Type B pancreatic cell (in vitro differentiated cells): ENCODE results near the gene COA1. TPM values are rescaled to one million over a fixed set of nuclear protein-coding genes. Genes with fewer than 3 reads are reported as not detected.
"Not testable (repeated sequence)": the region's sequence is repeated elsewhere in the genome, so short reads cannot be mapped to it uniquely, and the experiment has no call there.

Source experiments
- DNase-seq: peaks from one replicate; pipeline ENCODE4 v3.0.0; 2021; ENCODE audit warnings: mixed read lengths; ENCODE audit not compliant: unreplicated experiment; ENCODE audit errors: extremely low spot score
- H3K27ac Mint-ChIP-seq: 2 replicates; pipeline ENCODE4 v1.8.0; 2021; ENCODE audit warnings: mild to moderate bottlenecking, mixed read lengths
- H3K27me3 Mint-ChIP-seq: 2 replicates; pipeline ENCODE4 v1.8.0; 2021; ENCODE audit warnings: mixed read lengths
- H3K36me3 Mint-ChIP-seq: 2 replicates; pipeline ENCODE4 v1.8.0; 2021; ENCODE audit warnings: mixed read lengths
- H3K4me1 Mint-ChIP-seq: one replicate; pipeline ENCODE4 v1.8.0; 2021; ENCODE audit warnings: mixed read lengths; ENCODE audit not compliant: unreplicated experiment
- H3K4me3 Mint-ChIP-seq: 2 replicates; pipeline ENCODE4 v1.8.0; 2021; ENCODE audit warnings: mild to moderate bottlenecking, mixed read lengths
- H3K9me3 Mint-ChIP-seq: 2 replicates; pipeline ENCODE4 v1.8.0; 2021; ENCODE audit warnings: mixed read lengths
- total RNA-seq: library from RNA; stranded (reverse); gene quantifications from 2 replicates; pipeline ENCODE4 v1.2.1, GENCODE V29; 2021; ENCODE audit warnings: low replicate concordance
- TF ChIP-seq, protein P1 (sequence below): fragments of 200-600 bp; sonication (generic); conservative IDR thresholded peaks from 2 replicates; pipeline ENCODE4 v1.5.0; 2021; ENCODE audit warnings: antibody characterized with exemption, mild to moderate bottlenecking

COA1 gene
- total RNA-seq, 1 donor from 2014 or later = 75.3 TPM

DNA sequence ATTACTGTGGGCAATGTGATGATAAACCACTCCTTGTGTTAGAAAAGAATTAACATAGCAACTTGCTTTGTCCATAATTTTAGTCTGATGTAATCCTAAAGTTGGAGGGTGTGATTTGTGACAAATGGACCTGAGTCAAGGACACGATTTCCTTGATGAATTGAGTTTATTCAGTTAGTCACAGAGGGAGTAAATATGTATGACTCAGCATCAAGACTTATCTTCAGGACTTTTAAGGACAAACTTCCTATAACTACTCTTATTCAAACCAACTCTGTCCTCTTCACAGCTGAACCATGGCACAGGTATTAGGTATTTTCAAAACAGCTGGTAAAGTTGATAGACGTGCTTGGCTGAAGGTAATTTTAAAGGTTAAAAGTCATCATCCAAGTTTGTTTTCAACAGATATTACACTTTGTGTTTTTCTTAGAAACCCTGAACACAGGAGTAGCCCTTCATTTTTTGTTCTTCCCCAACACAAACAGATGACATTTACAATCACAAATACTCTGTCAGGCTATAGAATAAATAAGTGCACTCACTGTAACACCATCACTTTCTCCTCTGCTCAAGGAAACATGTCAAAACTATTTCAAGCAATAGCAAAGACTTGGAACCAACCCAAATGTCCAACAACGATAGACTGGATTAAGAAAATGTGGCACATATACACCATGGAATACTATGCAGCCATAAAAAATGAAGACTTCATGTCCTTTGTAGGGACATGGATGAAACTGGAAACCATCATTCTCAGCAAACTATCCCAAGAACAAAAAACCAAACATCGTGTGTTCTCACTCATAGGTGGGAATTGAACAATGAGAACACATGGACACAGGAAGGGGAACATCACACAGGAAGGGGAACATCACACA is 54.5 kb downstream of the COA1 start:
- DNase-seq = no peak
- no peaks in the 10 kb centered on the region for H3K27me3 Mint-ChIP-seq
- peaks cover 22% of the 10 kb centered on the region for H3K9me3 Mint-ChIP-seq
- H3K4me1 Mint-ChIP-seq = peaks cover 9% of the 10 kb centered on the region
- H3K4me3 Mint-ChIP-seq = peak overlapping the region; percentile 46
- peaks cover 28% of the 10 kb centered on the region for H3K36me3 Mint-ChIP-seq
- TF ChIP-seq, protein P1, sequence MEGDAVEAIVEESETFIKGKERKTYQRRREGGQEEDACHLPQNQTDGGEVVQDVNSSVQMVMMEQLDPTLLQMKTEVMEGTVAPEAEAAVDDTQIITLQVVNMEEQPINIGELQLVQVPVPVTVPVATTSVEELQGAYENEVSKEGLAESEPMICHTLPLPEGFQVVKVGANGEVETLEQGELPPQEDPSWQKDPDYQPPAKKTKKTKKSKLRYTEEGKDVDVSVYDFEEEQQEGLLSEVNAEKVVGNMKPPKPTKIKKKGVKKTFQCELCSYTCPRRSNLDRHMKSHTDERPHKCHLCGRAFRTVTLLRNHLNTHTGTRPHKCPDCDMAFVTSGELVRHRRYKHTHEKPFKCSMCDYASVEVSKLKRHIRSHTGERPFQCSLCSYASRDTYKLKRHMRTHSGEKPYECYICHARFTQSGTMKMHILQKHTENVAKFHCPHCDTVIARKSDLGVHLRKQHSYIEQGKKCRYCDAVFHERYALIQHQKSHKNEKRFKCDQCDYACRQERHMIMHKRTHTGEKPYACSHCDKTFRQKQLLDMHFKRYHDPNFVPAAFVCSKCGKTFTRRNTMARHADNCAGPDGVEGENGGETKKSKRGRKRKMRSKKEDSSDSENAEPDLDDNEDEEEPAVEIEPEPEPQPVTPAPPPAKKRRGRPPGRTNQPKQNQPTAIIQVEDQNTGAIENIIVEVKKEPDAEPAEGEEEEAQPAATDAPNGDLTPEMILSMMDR = no peak
- peak overlapping the region; percentile 93 for H3K27ac Mint-ChIP-seq

DNA sequence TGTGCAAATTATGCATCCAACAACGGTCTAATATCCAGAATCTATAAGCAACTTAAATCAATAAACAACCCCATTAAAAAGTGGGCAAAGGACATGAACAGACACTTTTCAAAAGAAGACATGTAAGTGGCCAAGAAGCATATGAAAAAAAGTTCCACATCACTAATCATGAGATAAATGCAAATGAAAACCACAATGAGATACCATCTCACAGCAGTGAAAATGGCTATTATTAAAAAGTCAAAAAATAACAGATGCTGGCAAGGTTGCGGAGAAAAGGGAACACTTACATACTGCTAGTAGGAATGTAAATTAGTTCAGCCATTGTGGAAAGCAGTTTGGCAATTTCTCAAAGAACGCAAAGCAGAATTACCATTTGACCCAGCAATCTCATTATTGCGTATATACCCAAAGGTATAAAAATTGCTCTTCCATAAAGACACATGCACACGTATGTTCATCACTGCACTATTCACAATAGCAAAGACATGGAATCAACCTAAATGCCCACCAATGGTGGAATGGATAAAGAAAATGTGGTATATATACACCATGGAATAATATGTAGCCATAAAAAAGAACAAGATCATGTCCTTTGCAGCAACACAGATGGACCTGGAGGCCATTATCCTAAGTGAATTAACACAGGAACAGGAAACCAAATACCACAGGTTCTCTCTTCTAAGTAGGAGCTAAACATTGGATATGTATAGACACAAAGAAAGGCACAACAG is 55.9 kb downstream of the COA1 start:
- H3K4me3 Mint-ChIP-seq, H3K27me3 Mint-ChIP-seq, DNase-seq, H3K4me1 Mint-ChIP-seq: not testable (repeated sequence)
- Mint-ChIP-seq H3K27ac (peak overlapping the region; percentile 93), H3K36me3 (peaks cover 34% of the 10 kb centered on the region), H3K9me3 (peaks cover 26% of the 10 kb centered on the region)

DNA sequence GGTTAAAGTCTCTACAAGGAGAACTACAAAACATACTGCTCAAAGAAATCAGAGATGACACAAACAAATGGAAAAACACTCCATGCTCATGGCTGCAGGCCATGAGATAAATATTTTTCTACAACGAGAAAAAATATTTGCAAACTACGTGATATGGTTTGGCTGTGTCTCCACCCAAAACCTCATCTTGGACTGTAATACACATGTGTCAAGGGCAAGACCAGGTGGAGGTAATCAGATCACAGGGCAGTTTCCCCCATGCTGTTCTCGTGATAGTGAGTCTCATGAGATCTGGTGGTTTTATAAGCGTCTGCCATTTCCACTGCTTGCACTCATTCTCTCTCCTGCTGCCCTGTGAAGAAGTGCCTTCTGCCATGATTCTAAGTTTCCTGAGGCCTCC is 57.8 kb downstream of the COA1 start:
- Mint-ChIP-seq H3K9me3 (peaks cover 26% of the 10 kb centered on the region), H3K36me3 (peaks cover 35% of the 10 kb centered on the region), H3K27me3 (no peaks in the 10 kb centered on the region), H3K27ac (no peak overlapping the region), H3K4me3 (no peak overlapping the region), H3K4me1 (peaks cover 9% of the 10 kb centered on the region)
- TF ChIP-seq, protein P1 = no peak
- DNase-seq = no peak

DNA sequence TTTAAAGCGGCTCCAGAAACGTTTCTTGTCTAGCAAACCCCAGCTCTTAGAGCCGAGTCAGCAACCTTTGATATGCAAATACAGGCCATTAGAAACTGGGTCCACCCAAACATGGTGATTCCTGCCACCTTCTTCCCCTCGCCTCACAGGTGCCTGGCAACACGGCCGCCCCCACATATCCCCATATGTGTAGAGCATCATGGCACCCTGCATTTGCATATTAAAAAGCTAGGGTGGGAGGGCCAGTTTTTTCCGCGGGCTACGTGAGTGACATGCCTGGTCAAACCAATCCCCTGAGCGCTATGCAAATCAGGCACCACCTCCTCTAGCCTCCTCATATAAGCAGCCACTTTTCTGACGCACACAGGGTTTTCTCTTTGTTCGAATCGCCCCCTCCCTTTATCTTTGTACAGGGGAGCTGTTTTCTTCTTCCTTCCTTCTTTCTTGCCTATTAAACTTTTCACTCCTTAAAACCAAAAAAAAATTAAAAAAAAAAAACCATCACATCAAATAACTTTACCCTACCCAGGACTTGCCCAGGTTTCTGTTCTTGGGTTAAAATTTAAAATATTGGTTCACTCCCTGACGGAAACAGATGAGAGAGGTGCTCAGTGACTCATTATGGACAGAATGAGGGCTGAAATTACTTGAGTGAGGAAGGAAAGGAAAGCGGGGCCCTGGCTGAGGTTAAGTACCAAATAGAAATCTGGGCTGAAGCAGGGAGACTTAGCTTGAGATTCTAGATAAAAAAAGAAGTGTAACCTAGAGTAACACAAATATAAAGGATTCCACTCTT is 59.8 kb downstream of the COA1 start:
- Mint-ChIP-seq H3K9me3 (peaks cover 19% of the 10 kb centered on the region), H3K27ac (no peak overlapping the region), H3K4me3 (no peak overlapping the region), H3K27me3 (no peaks in the 10 kb centered on the region), H3K36me3 (peaks cover 35% of the 10 kb centered on the region), H3K4me1 (peaks cover 3% of the 10 kb centered on the region)
- no peak for DNase-seq
- TF ChIP-seq, protein P1 = no peak

DNA sequence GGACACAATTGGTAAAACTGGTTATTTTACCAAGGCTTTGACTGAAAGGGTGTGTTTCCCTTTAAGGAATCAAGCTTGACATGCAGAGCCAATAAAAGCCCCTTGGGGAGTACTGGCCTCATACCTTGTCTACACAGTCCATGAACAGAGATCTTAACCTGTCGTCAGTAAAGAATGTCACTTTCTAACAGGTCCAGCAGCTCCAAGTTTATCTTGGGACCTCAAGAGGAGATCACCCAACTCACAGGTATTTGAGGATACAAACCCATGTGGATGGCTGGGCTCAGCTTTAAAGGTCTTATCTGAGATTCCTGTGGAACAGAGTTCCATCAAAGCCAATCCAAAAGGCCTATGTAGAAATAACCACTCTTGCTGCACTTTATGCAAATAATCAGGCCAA is 61.3 kb downstream of the COA1 start:
- Mint-ChIP-seq H3K27ac (peak overlapping the region; percentile 63), H3K27me3 (no peaks in the 10 kb centered on the region), H3K9me3 (peaks cover 14% of the 10 kb centered on the region), H3K4me1 (no peaks in the 10 kb centered on the region), H3K36me3 (peaks cover 30% of the 10 kb centered on the region), H3K4me3 (peak overlapping the region; percentile 4)
- no peak for DNase-seq
- TF ChIP-seq, protein P1 = no peak
